Activated CD4-positive, alpha-beta T cell treated with anti-CD3 and anti-CD28 coated beads for 1 hour (primary cell): ENCODE results near the gene FCGR2B.
"Not testable (repeated sequence)": the region's sequence is repeated elsewhere in the genome, so short reads cannot be mapped to it uniquely, and the experiment has no call there.

Experiments used
- DNase-seq: peaks from one replicate; pipeline ENCODE4 v3.0.0-alpha.2; 2020

The FCGR2B gene

DNA sequence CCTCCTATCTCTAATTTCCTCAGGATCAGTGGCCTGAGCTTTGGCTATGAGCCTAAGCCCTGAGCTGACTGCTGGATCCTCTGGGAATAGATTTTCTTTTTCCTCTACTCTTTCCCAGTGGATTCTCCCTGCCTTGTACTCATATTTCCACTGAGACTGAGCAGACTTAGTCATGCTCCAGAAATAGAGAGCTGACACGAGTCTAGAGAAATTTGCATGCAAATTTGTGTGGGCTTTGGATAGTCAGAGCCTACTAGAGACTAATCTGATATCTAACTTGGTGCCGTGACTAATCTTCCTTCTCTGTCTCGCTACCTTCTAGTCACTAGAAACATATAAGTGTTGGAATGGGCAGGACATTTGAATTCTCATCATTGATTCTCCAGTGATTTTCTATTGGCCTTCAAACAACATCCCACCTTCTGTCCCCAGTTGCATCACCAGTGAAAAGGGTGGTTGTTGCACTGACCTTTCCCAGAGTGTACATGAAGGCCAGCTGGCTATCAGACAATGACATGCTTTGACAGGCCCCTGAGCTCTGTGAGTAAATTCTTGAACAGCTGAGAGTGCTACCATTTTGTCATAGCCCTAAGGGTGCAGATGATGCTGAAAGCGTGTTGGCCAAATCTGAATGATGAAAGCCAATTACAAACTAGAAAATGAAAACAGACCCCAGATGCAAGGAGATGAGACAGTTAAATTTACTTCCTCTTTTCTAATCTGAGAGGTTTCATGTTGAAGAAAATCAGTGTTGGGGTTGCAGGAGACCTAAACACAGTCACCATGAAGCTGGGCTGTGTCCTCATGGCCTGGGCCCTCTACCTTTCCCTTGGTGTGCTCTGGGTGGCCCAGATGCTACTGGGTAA lies 43.8 kb downstream of the FCGR2B start, which contains the start of gene FCRLA:
FCRLA (plus strand) TSS at position 748 of the 866 bp plus-strand sequence; CDS start at position 784, 36 bp downstream.
- DNase-seq = no peak

GRCh38 chr1:161707503-161707902 lies 44.6 kb downstream of the FCGR2B start:
- no peak for DNase-seq

GRCh38 chr1:161709373-161709772 lies 46.4 kb downstream of the FCGR2B start:
- DNase-seq = no peak

DNA sequence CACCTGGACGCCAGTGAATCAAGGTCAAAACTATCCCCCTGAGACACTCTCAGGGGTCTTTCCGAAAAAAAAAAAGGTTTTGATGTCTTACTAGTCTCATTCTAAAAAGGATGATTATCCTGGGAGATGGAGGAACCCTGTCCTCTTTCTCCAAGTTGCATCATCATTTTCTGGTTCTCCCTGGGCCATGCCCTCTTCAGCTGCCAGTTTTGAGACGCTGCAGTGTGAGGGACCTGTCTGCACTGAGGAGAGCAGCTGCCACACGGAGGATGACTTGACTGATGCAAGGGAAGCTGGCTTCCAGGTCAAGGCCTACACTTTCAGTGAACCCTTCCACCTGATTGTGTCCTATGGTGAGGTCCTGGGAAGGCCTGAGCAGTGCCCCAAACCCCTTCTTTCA lies 47.6 kb downstream of the FCGR2B start:
- DNase-seq = no peak

DNA sequence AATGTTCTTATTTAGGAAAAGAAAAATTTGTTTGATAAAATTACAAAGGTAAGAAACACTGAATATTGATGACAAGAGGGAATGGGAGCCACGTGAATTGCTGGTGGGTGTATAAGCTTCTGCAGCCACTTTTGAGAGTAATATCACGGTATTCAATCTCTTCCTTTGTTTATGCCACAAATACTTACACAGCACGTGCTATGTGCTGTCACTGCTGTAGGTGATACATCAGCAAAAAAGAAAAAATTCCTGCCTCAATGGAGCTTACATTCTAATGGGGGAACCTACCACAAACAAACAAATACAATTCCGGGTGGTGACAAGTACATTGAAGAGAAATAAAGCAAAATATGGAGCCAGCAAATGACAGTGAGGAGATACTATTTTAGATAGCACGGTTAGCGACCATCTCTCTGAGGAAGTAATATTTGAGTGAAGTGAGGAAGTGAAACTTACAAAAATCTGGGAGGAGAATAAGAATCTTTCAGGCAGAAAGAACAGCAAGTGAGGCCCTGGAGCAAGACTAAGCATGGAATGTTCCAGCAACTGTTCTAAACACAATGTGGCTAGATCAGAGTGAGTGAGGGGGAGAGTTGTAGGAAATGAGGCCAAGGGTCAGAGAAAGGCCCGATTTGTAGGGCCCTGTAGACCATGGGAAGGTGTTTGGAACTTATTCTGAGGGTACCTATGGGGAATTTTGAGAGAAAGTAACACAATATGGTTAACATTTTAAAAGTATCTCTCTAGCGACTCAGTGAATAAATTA lies 55.8 kb downstream of the FCGR2B start:
- no peak for DNase-seq

GRCh38 chr1:161719325-161719611 lies 56.3 kb downstream of the FCGR2B start:
- no peak for DNase-seq

DNA sequence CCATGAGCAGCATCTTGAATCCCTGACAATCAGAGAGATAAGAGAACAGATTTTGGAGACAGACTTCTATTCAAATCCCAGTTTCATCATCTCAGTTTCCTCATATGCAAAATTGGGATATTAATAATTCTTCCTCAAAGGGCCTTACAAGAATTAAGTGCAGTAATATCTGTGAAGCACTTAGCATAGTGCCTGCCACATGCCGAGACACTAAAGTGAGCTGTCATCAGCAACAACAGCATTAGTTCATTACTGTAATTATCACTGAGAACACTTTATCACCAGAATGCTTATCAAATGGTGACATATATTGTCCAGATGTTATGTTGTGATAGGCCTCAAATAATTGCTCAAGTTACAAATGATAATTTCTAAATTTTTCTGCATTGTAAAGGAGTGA lies 57.5 kb downstream of the FCGR2B start:
- DNase-seq = no peak

DNA sequence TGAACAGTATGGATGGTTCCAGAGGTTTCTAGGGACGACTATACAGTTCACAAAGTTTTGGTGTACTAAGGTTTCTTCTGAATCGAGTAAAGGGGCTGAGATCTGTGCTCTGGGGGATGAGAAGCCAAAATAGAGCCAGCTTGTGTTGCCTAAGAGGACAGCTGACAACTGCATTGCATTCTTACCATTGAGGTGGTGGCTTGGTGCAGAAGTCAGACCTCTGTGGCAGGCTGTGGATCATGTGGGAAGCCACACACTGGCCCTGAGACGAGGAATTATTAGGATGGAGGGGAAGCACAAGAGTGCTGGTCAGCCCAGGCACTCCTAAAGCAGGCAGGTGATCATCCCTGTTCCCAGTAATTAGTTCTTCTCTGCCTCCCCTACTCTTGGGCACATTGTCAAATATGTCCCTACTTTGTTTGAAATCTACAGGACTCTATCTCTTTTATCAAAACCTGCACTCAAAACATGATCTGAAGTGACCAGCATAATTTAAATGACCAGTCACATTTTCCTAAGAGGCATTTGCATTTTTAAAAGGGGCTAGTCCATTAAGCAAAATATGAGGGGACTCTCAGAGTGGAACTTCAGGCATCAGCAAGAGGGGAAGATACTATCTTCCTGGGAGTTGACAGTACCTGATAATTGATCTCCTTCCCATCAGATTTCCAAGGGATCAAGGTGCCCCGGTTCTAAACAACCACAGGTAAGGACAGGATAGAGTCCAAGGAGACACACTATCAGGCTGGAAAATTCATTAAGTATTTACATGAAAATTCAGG lies 58.2 kb downstream of the FCGR2B start, which contains the start of gene FCRLB:
FCRLB (plus strand) TSS at position 589 of the 782 bp plus-strand sequence. CDS start 1,129 bp downstream, outside the sequence.
- DNase-seq = no peak

DNA sequence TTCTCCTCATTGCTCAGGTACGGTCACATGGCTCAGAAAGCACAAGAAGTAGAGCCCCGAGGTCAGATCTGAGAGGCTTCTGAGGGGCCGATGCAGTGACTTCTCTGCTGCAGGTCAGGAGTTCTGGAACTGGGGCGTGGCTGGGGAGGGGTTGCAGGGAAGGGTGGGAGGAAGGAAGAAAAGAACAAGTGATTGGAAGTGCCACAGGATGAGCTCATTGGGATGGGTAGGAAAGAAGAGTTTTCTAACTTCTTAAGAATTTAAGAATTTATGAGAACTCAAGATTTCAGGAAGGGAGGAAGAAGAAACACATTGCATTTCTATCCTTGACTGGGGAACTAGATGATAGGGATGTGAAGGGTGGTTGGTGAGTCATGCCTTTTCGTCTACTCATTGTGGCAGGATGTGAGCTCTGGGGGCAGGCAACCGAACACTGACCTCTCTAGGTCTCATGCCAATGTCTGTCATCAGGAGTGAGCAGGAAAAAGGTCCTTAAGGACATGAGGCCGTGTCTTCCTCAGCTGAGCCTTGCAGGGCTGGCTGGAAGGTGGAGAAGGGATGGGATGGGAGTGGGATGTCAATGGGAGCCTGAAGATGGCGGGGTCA lies 58.9 kb downstream of the FCGR2B start:
- DNase-seq = no peak

DNA sequence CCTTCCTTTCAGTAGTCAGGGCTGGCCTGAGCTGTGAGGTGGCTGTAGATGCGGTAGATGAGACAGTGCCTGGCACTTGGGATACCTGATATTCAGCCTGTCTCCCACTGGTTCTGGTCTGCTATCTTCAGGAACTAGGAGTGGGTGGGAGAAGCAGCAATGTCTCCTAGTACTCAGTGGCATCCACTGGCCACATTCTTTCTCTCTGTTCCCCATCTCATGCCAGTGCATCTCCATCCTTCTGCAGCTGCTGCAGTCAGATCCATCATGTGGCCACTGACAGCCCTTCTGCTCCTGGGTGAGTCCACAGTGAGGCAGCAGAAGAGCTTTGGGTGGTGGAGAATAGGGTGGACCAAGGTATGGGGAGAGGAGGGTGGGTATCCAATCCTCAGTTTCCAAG lies 59.5 kb downstream of the FCGR2B start:
- DNase-seq = no peak

GRCh38 chr1:161723459-161724141 lies 60.7 kb downstream of the FCGR2B start:
- DNase-seq = no peak

GRCh38 chr1:161725258-161725907 lies 62.4 kb downstream of the FCGR2B start:
- DNase-seq = not testable (repeated sequence)

DNA sequence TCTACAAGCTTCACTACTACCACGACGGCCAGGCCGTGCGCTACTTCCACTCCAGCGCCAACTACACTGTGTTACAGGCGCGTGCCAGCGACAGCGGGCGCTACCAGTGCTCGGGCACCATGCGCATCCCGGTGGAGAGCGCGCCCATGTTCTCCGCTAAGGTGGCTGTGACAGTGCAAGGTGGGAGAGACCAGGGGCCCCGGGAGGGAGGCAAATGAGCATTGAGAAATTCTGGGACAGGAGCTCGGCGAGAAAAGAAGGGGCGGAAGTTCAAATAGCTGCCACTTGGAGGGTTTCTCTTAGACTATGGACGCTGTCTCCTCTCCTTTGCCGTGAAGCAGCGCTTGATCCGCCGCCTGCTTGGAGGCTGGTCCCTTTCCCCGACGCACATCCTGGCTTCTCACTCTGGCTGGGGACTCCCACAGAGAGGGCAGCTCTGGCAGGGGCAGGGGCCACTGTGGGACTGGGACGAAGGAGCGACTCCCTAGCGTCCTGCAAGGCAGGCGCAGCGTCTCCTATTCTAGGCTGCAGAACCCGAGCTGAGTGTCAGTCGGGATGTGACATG lies 63.0 kb downstream of the FCGR2B start:
- peak; percentile 10 for DNase-seq

DNA sequence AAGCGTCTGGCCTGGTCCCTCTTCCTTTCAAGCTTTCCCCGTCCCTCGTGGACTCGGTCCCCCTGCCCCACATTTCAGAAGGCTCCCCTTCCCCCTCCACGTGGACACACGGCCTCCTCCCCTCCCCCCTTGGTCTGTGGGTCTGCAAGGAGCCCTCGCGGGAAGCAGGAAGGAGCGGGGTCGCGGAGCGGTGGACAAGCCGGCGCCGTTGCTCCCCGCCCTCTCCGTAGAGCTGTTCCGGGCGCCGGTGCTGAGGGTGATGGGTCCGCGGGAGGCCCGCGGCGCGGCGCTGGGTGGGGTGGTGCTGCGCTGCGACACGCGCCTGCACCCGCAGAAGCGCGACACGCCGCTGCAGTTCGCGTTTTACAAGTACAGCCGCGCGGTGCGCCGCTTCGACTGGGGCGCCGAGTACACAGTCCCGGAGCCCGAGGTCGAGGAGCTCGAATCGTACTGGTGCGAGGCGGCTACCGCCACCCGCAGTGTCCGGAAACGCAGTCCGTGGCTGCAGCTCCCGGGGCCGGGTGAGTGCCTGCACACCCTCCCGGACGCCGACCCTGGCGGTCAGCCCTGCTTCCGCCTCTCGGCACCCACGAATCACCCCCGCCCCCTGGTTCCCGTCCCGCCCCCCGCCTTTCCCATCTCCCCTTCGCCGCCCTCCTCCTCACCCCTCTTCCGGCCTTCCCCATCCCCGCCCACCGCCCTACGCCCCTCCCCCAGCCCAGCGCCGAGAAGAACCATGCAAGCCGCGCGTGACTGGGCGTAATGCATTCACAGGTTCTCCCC lies 63.7 kb downstream of the FCGR2B start:
- peak; percentile 43 for DNase-seq

DNA sequence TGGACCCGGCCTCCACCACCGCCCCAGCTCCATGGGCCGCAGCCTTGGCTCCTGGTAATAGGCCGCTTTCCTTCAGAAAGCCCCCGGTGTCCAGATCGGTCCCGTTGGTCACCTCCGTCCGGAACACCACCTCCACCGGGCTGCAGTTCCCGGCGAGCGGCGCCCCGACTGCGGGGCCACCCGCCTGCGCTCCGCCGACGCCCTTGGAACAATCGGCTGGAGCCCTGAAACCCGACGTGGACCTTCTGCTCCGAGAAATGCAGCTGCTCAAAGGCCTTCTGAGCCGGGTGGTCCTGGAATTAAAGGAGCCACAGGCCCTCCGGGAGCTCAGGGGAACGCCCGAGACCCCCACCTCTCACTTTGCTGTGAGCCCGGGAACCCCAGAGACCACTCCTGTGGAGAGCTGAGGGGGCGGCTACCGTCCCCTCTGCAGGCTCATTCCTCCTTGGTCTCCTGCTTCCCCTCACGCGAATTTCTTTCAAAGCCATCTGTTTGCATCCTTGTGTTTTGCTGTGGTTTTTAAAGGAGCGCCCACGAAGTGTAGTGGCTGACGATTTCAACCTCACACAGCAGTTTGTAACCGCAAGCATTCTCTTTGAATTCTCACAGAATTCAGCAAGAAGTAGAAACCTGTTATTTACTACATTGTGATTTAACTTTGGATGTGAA lies 64.4 kb downstream of the FCGR2B start:
- no peak for DNase-seq
